Neuronal stem cell (in vitro differentiated cells): ENCODE measurements around the gene CRLF2.

Source experiments
- DNase-seq: peaks from one replicate; pipeline ENCODE4 v3.0.0-alpha.2; 2013; ENCODE audit warnings: low spot score
- H2AFZ ChIP-seq: one replicate; pipeline ENCODE4 v1.6.1; 2013; ENCODE audit warnings: mild to moderate bottlenecking, low read length, inconsistent platforms
- H2AK5ac ChIP-seq: 2 replicates; pipeline ENCODE4 v1.6.1; 2013; ENCODE audit warnings: low read depth, mild to moderate bottlenecking, inconsistent platforms, low read length, moderate library complexity, mixed read lengths
- H2BK120ac ChIP-seq: 2 replicates; pipeline ENCODE4 v1.6.1; 2013; ENCODE audit warnings: low read depth, mild to moderate bottlenecking, inconsistent platforms, low read length, moderate library complexity, mixed read lengths
- H2BK12ac ChIP-seq: one replicate; pipeline ENCODE4 v1.6.1; 2013; ENCODE audit warnings: low read length, inconsistent platforms
- H2BK15ac ChIP-seq: 2 replicates; pipeline ENCODE4 v1.6.1; 2013; ENCODE audit warnings: mild to moderate bottlenecking, low read length, inconsistent platforms, mixed read lengths
- H2BK5ac ChIP-seq: one replicate; pipeline ENCODE4 v1.6.1; 2013; ENCODE audit warnings: inconsistent platforms, mild to moderate bottlenecking, low read length, moderate library complexity
- H3K14ac ChIP-seq: one replicate; pipeline ENCODE4 v1.6.1; 2013; ENCODE audit warnings: low read length, inconsistent platforms
- H3K18ac ChIP-seq: 2 replicates; pipeline ENCODE4 v1.6.1; 2013; ENCODE audit warnings: low read length, inconsistent platforms
- H3K23ac ChIP-seq: 2 replicates; pipeline ENCODE4 v1.6.1; 2013; ENCODE audit warnings: low read depth, mild to moderate bottlenecking, mixed read lengths, low read length, inconsistent platforms; ENCODE audit not compliant: poor library complexity
- H3K27ac ChIP-seq: replicated peaks from 3 replicates; pipeline ENCODE4 v1.5.1; 2013; ENCODE audit warnings: low read length, inconsistent platforms
- H3K27me3 ChIP-seq, 3 experiments: 2 replicates each; pipeline ENCODE4 v1.6.1; 2013; ENCODE audit warnings: low read length in 3 of 3, mild to moderate bottlenecking in 2 of 3, inconsistent platforms in 1 of 3, low read depth in 1 of 3, mixed read lengths in 1 of 3, moderate library complexity in 1 of 3; ENCODE audit not compliant: control insufficient read depth in 3 of 3, insufficient read depth in 3 of 3
- H3K36me3 ChIP-seq, 2 donors: replicated peaks in 1 of 2; 2 replicates each; pipeline ENCODE4 v1.6.1; 2013; ENCODE audit warnings: low read length in 2 of 2; ENCODE audit not compliant: control insufficient read depth in 2 of 2, insufficient read depth in 2 of 2
- H3K4ac ChIP-seq: 2 replicates; pipeline ENCODE4 v1.6.1; 2013; ENCODE audit warnings: inconsistent platforms, mild to moderate bottlenecking, low read length, moderate library complexity
- H3K4me1 ChIP-seq, 2 donors: 1 replicate in 1 of 2; 2 replicates in 1 of 2; pipeline ENCODE4 v1.6.1; 2013; ENCODE audit warnings: low read length in 2 of 2, low read depth in 1 of 2; ENCODE audit not compliant: control insufficient read depth in 2 of 2, insufficient read depth in 1 of 2
- H3K4me2 ChIP-seq: one replicate; pipeline ENCODE4 v1.6.1; 2013; ENCODE audit warnings: mild to moderate bottlenecking, low read length, inconsistent platforms; ENCODE audit not compliant: insufficient read depth, poor library complexity, severe bottlenecking
- H3K4me3 ChIP-seq, 2 donors: 2 replicates each; pipeline ENCODE4 v1.5.1; 2013; ENCODE audit warnings: low read length in 2 of 2, mild to moderate bottlenecking in 2 of 2, inconsistent platforms in 1 of 2, moderate library complexity in 1 of 2
- H3K79me1 ChIP-seq: one replicate; pipeline ENCODE4 v1.6.1; 2013; ENCODE audit warnings: low read depth, mild to moderate bottlenecking, inconsistent platforms, low read length, moderate library complexity
- H3K9ac ChIP-seq: one replicate; pipeline ENCODE4 v1.6.1; 2013; ENCODE audit warnings: mild to moderate bottlenecking, low read depth, low read length, inconsistent platforms; ENCODE audit not compliant: poor library complexity
- H3K9me3 ChIP-seq, 2 donors: replicated peaks in 1 of 2; 2 replicates each; pipeline versions ENCODE3 to v1.6.1; 2013; ENCODE audit warnings: low read length in 2 of 2, mild to moderate bottlenecking in 2 of 2, inconsistent platforms in 1 of 2, low read depth in 1 of 2, mixed read lengths in 1 of 2, moderate library complexity in 1 of 2; ENCODE audit not compliant: control insufficient read depth in 2 of 2, insufficient read depth in 1 of 2
- H4K8ac ChIP-seq: one replicate; pipeline ENCODE4 v1.6.1; 2013; ENCODE audit warnings: low read depth, mild to moderate bottlenecking, inconsistent platforms, low read length, moderate library complexity
- H4K91ac ChIP-seq: one replicate; pipeline ENCODE4 v1.6.1; 2013; ENCODE audit warnings: low read length, low read depth, mild to moderate bottlenecking, inconsistent platforms; ENCODE audit not compliant: poor library complexity
- WGBS, 2 donors: extraction: QIAGEN DNeasy Blood & Tissue Kit; methylation state at CpG; one replicate each; pipeline ENCODE4 v1.1.7; 2013; ENCODE audit warnings: missing lambda C conversion rate in 2 of 2, mixed read lengths in 1 of 2; ENCODE audit not compliant: insufficient read length in 2 of 2, insufficient replicate concordance in 1 of 2; ENCODE audit errors: extremely low coverage in 2 of 2; 5-methylcytosine and 5-hydroxymethylcytosine counted together

CRLF2 gene

DNA sequence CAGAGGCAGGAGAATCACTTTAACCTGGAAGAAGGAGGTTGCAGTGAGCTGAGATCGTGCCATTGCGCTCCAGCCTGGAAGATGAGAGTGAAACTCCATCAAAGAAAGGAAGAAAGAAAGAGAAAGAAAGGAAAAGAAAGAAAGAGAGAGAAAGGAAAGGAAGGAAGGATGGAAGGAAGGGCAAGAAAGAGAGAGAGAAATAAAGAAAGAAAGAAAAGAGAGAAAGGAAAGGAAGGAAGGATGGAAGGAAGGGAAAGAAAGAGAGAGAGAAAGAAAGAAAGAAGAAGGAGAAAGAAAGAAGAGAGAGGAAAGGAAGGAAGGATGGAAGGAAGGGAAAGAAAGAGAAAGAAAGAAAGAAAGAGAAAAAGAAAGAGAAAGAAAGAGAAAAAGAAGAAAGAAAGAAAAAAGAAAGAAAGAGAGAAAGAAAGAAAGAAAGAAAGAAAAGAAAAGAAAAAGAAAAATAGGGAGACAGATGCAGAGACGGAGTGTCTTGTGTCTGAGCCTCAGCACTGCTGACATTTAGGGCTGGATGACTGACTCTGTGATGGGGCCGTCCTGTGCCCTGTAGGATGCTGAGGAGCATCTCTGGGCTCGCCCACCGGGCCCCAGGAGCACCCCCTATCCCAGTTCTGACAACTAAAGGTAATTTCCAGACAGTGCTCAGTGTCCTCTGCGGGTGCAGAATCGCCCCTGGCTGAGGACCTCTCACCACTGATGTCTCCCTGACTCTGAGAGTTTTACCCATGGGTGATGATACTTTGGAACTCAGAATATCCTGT is 61.7 kb downstream of the CRLF2 start:
- Histone ChIP-seq H2AK5ac (no peak overlapping the region), H3K4me1 (peaks cover 1 to 2% of the 10 kb centered on the region in 2 donors), H2BK12ac (no peak overlapping the region), H3K36me3 (no peaks in the 10 kb centered on the region), H2BK15ac (no peak overlapping the region), H3K4ac (no peak overlapping the region), H3K14ac (no peak overlapping the region), H2AFZ (no peak overlapping the region), H3K18ac (no peak overlapping the region), H3K9ac (no peak overlapping the region), H4K91ac (no peak overlapping the region), H3K4me2 (no peak overlapping the region), H3K9me3 (no peaks in the 10 kb centered on the region), H3K27ac (no peak overlapping the region), H3K23ac (no peak overlapping the region), H3K79me1 (no peaks in the 10 kb centered on the region), H4K8ac (no peak overlapping the region), H2BK5ac (no peak overlapping the region), H3K4me3 (no peak overlapping the region), H2BK120ac (no peak overlapping the region), H3K27me3 (no peaks in the 10 kb centered on the region)
- no CpG with 5 or more reads among the region's 8 CpGs for WGBS, 2 donors
- DNase-seq: no peak

DNA sequence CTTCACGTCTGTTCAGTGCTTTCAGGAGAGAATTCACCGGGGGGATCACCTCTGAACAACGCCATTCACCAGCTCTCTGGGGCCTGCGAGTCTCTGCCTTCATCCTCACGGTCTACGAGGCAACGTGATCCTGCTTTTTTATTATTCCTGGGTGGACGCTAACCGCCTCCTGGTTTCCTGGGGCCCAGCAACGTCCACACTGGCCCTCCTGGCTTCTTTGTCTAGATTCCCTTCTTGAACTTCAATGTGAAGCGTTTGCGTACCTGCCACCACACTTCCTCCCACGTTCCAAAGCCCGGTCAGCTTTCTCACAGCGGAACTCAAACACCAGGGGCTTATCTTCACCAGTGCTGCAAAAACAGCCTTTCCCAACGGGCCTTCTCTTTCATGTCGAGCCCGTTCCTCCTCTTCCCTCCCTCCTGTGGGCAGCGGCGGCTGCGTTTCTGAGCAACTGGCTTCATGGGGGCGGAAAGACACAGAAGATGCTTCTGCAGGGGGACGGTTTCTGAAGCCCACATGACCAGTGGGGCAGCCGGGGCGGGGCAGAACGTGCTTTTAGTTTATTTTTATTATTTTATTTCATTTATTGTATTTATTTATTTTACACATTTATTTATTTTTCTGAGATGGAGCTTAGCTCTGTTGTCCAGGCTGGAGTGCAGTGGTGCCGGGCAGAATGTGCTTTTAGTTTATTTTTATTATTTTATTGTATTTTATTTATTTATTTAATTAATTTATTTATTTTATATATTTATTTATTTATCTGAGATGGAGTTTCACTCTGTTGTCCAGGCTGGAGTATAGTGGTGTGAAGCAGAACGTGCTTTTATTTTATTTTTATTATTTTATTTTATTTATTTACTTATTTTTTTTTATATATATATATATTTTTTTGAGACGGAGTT is 64.6 kb downstream of the CRLF2 start:
- Histone ChIP-seq H2AFZ (peak overlapping the region; percentile 86), H3K27me3 (no peaks in the 10 kb centered on the region), H3K23ac (no peak overlapping the region), H2AK5ac (no peak overlapping the region), H3K27ac (no peak overlapping the region), H2BK120ac (no peak overlapping the region), H4K91ac (no peak overlapping the region), H3K79me1 (no peaks in the 10 kb centered on the region), H4K8ac (peak overlapping the region; percentile 29), H2BK5ac (no peak overlapping the region), H3K4me2 (no peak overlapping the region), H3K36me3 (no peaks in the 10 kb centered on the region), H2BK12ac (no peak overlapping the region), H3K9ac (no peak overlapping the region), H3K18ac (peak overlapping the region; percentile 7), H3K4me1 (peaks cover 1 to 2% of the 10 kb centered on the region in 2 donors), H3K14ac (no peak overlapping the region), H3K4ac (no peak overlapping the region), H2BK15ac (peak overlapping the region; percentile 83), H3K4me3 (no peak overlapping the region), H3K9me3 (no peaks in the 10 kb centered on the region)
- no peak for DNase-seq
- WGBS, 2 donors: no CpG with 5 or more reads among the region's 29 CpGs

DNA sequence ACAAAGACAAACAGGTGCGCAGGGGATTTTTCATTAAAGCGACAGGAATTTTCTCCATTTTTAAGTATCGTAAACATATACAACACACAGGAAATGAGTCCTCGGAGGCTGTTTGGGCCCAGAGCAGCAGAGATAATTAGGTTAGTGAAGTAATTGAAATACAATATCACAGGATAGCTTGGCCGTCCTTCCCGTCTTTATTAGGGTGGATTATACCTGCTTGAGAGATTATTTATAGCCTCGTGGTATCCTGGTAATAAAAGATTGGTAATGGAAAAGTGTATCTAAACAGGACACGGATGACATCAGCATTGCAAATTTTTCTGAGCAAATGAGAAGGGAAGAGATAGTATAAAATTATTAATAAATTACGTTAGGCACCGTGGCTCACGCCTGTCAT is 68.2 kb downstream of the CRLF2 start:
- H2BK12ac ChIP-seq: no peak overlapping the region
- no peak overlapping the region for H3K4me3 ChIP-seq
- H3K79me1 ChIP-seq: no peaks in the 10 kb centered on the region
- no peak overlapping the region for H2AK5ac ChIP-seq
- H2AFZ ChIP-seq: no peak overlapping the region
- H3K23ac ChIP-seq: no peak overlapping the region
- H3K4me1 ChIP-seq: peaks cover 2 to 6% of the 10 kb centered on the region in 2 donors
- no peak overlapping the region for H3K14ac ChIP-seq
- no peak overlapping the region for H2BK120ac ChIP-seq
- no peak overlapping the region for H3K18ac ChIP-seq
- no peak overlapping the region for H4K8ac ChIP-seq
- no peaks in the 10 kb centered on the region for H3K36me3 ChIP-seq
- no peak overlapping the region for H3K4ac ChIP-seq
- no peak overlapping the region for H3K4me2 ChIP-seq
- H2BK15ac ChIP-seq: no peak overlapping the region
- H3K27ac ChIP-seq: no peak overlapping the region
- peaks cover 0 to 8% (median 0%) of the 10 kb centered on the region in 3 experiments for H3K27me3 ChIP-seq
- H4K91ac ChIP-seq: no peak overlapping the region
- no peak overlapping the region for H3K9ac ChIP-seq
- H3K9me3 ChIP-seq: no peaks in the 10 kb centered on the region
- no peak overlapping the region for H2BK5ac ChIP-seq
- WGBS, 2 donors: no CpG with 5 or more reads among the region's 11 CpGs
- DNase-seq: no peak
